GM21825 (cell line): ENCODE results near the gene ZNF543.

Source experiments
- ATAC-seq: cut with Tn5 transposase; IDR thresholded peaks from one replicate; pipeline ENCODE4 v1.9.1; 2021; ENCODE audit warnings: mild to moderate bottlenecking, moderate library complexity; ENCODE audit not compliant: unreplicated experiment

ZNF543 gene

GRCh38 chr19:57377498-57378146 lies 57.4 kb downstream of the ZNF543 start:
- ATAC-seq, result no peak
